ENCODE data around the gene RPS15.

- TF ChIP-seq CTCF (conservative IDR thresholded peaks at IDR 0.05) (no peak), ZFX (IDR thresholded peaks at IDR 0.05) (no peak)
Measured at GRCh38 chr19:1435378-1435989, 2.7 kb upstream of the RPS15 start.
